RPMI7951 (cell line): ENCODE results near the gene S100A3. TPM values are rescaled to one million over a fixed set of nuclear protein-coding genes. Genes with fewer than 3 reads are reported as not detected.
"Not testable (repeated sequence)": the region's sequence is repeated elsewhere in the genome, so short reads cannot be mapped to it uniquely, and the experiment has no call there.

Experiments used
- DNase-seq: peaks from one replicate; pipeline ENCODE4 v3.0.0-alpha.2; 2012; ENCODE audit warnings: low read depth
- total RNA-seq: library from RNA; depleted of rRNA; stranded (reverse); fragments of >200 nt; shearing (Covaris generic); gene quantifications from 2 replicates; pipeline ENCODE4 v1.2.3, GENCODE V29; 2014

Gene S100A3
- total RNA-seq, 1 experiment from 2014 or later, result 7.7 TPM

GRCh38 chr1:153569465-153569864 lies 20.4 kb upstream of the S100A3 start:
- DNase-seq, result no peak

GRCh38 chr1:153568367-153569099 lies 19.5 kb upstream of the S100A3 start:
- peak; percentile 90 for DNase-seq

- DNase-seq, result peak; percentile 64
Observed at GRCh38 chr1:153567621-153568366, 18.7 kb upstream of the S100A3 start.

- peak; percentile 99 for DNase-seq
Observed at GRCh38 chr1:153566414-153567371, 17.6 kb upstream of the S100A3 start.

GRCh38 chr1:153565529-153566374 lies 16.7 kb upstream of the S100A3 start, which contains the start of gene S100A2:
S100A2 (minus strand) TSS chr1:153565844; CDS start chr1:153563877, 1,967 bp downstream.
- peak; percentile 94 for DNase-seq

GRCh38 chr1:153563991-153564390 lies 14.9 kb upstream of the S100A3 start:
- no peak for DNase-seq

- no peak for DNase-seq
Observed at GRCh38 chr1:153563483-153563901, 14.4 kb upstream of the S100A3 start.

- DNase-seq, result not testable (repeated sequence)
Observed at GRCh38 chr1:153562021-153562420, 13.0 kb upstream of the S100A3 start.

GRCh38 chr1:153561466-153561985 lies 12.5 kb upstream of the S100A3 start:
- DNase-seq, result no peak

- no peak for DNase-seq
Observed at GRCh38 chr1:153560771-153561465, 11.9 kb upstream of the S100A3 start.

GRCh38 chr1:153560241-153560640 lies 11.2 kb upstream of the S100A3 start:
- DNase-seq, result no peak

GRCh38 chr1:153557877-153558276 lies 8.8 kb upstream of the S100A3 start:
- no peak for DNase-seq

- DNase-seq, result no peak
Observed at GRCh38 chr1:153556348-153556747, 7.3 kb upstream of the S100A3 start.

GRCh38 chr1:153553830-153554541 lies 4.9 kb upstream of the S100A3 start:
- no peak for DNase-seq

- DNase-seq, result no peak
Observed at GRCh38 chr1:153553096-153553495, 4.0 kb upstream of the S100A3 start.

GRCh38 chr1:153552335-153552734 lies 3.3 kb upstream of the S100A3 start:
- DNase-seq, result no peak

- DNase-seq, result no peak
Observed at GRCh38 chr1:153550827-153551500, 1.9 kb upstream of the S100A3 start.

- DNase-seq, result no peak
Observed at GRCh38 chr1:153550398-153550758, 1.3 kb upstream of the S100A3 start.
